SU-DHL-6 (cell line): ENCODE results near the gene RNF130.

ENCODE experiments used
- H2AFZ ChIP-seq: fragments of 200-600 bp; sonication (generic); 2 replicates; pipeline ENCODE4 v1.6.1; 2014; ENCODE audit warnings: low read depth, mild to moderate bottlenecking, moderate library complexity, mixed read lengths, antibody characterized with exemption, low read length; ENCODE audit not compliant: severe bottlenecking
- H3F3A ChIP-seq: fragments of 200-600 bp; shearing (Covaris generic); 2 replicates; pipeline ENCODE4 v1.6.0; 2016; ENCODE audit warnings: antibody characterized with exemption, mild to moderate bottlenecking; ENCODE audit not compliant: insufficient read depth
- H3K27ac ChIP-seq: fragments of 200-600 bp; sonication (generic); 2 replicates; pipeline ENCODE4 v1.5.1; 2016; ENCODE audit warnings: low read depth, mild to moderate bottlenecking, low read length, moderate library complexity, mixed read lengths
- H3K27me3 ChIP-seq: fragments of 200-600 bp; sonication (generic), shearing (Covaris generic); 2 replicates; pipeline ENCODE4 v1.6.0; 2014; ENCODE audit warnings: mild to moderate bottlenecking, low read length
- H3K36me3 ChIP-seq: fragments of 200-600 bp; sonication (generic); 2 replicates; pipeline ENCODE4 v1.6.1; 2014; ENCODE audit warnings: mild to moderate bottlenecking, low read length, mixed read lengths
- H3K4me2 ChIP-seq: fragments of 300-600, 200-600 bp; shearing (Covaris generic), sonication (generic); 2 replicates; pipeline ENCODE4 v1.6.0; 2014; ENCODE audit warnings: low read length, low read depth, mild to moderate bottlenecking; ENCODE audit not compliant: poor library complexity, severe bottlenecking
- H3K4me3 ChIP-seq: fragments of 200-600 bp; sonication (generic); 2 replicates; pipeline ENCODE4 v1.5.1; 2014; ENCODE audit warnings: antibody characterized with exemption, low read length, mild to moderate bottlenecking, mixed read lengths; ENCODE audit not compliant: insufficient read depth, poor library complexity, severe bottlenecking
- H3K79me2 ChIP-seq: fragments of 200-600 bp; sonication (generic); 2 replicates; pipeline ENCODE4 v1.6.1; 2014; ENCODE audit warnings: mild to moderate bottlenecking, low read length, moderate library complexity; ENCODE audit not compliant: insufficient read depth
- H3K9ac ChIP-seq: fragments of 200-600 bp; sonication (generic); 2 replicates; pipeline ENCODE4 v1.7.0; 2014; ENCODE audit warnings: mild to moderate bottlenecking, low read length
- H3K9me2 ChIP-seq: fragments of 200-600 bp; sonication (generic); replicated peaks from 2 replicates; pipeline ENCODE4 v1.6.1; 2014; ENCODE audit warnings: low read length; ENCODE audit not compliant: insufficient read depth
- H3K9me3 ChIP-seq: fragments of 200-600 bp; sonication (generic); 2 replicates; pipeline ENCODE4 v1.6.1; 2014; ENCODE audit warnings: low read length, mixed read lengths; ENCODE audit not compliant: insufficient read depth
- H4K20me1 ChIP-seq: fragments of 200-600 bp; sonication (generic); 2 replicates; pipeline ENCODE4 v1.6.1; 2014; ENCODE audit warnings: low read depth, mild to moderate bottlenecking, antibody characterized with exemption, low read length, moderate library complexity, mixed read lengths
- EZH2phosphoT487 ChIP-seq: fragments of 200-600 bp; sonication (generic), shearing (Covaris generic); conservative IDR thresholded peaks from 2 replicates; pipeline ENCODE4 v1.6.1; 2018; ENCODE audit warnings: mild to moderate bottlenecking, antibody characterized with exemption, low read length, moderate library complexity, mixed read lengths
- TF ChIP-seq, protein P1 (sequence below): fragments of 200-600 bp; sonication (generic); IDR thresholded peaks from one replicate; pipeline ENCODE4 v1.5.1; 2017; ENCODE audit warnings: antibody characterized with exemption, mild to moderate bottlenecking, low read length, moderate library complexity; ENCODE audit not compliant: insufficient read depth, poor library complexity, severe bottlenecking

Gene RNF130

DNA sequence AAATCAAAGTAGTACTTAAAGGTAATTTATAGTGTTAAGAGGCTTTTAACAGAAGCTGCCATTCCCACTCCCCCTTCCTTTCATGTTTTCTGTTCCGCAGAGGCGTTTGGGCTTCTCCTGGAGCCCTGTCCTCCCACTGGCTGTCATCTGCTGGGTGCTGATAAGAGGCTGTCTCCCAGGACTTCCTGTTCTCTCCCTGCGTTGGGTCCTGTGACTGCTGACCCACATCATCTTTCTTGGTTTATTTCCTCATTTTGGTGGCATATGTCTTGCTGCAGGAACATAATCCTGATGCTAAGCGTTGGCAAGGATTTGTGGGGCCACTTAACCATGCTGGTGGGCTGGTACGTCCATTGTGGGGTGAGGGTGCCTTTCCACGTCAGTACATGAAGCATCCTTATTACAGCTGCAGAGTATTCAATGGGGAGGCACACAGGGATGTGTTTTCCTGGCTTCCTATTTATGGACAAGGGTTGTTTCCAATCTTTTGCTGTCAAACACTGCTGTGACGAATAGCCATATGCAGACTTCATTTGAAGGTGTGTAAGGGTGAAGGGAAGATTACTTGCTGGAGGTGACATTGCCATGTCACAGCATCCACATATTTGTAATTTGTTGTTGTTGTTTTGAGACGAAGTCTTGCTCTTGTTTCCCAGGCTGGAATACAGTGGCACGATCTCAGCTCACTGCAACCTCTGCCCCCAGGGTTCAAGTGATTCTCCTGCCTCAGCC, 22.3 kb upstream of the RNF130 start:
- H3K36me3 ChIP-seq: no peaks in the 10 kb centered on the region
- no peaks in the 10 kb centered on the region for H3K9me2 ChIP-seq
- H3K27me3 ChIP-seq: no peaks in the 10 kb centered on the region
- TF ChIP-seq, protein P1, sequence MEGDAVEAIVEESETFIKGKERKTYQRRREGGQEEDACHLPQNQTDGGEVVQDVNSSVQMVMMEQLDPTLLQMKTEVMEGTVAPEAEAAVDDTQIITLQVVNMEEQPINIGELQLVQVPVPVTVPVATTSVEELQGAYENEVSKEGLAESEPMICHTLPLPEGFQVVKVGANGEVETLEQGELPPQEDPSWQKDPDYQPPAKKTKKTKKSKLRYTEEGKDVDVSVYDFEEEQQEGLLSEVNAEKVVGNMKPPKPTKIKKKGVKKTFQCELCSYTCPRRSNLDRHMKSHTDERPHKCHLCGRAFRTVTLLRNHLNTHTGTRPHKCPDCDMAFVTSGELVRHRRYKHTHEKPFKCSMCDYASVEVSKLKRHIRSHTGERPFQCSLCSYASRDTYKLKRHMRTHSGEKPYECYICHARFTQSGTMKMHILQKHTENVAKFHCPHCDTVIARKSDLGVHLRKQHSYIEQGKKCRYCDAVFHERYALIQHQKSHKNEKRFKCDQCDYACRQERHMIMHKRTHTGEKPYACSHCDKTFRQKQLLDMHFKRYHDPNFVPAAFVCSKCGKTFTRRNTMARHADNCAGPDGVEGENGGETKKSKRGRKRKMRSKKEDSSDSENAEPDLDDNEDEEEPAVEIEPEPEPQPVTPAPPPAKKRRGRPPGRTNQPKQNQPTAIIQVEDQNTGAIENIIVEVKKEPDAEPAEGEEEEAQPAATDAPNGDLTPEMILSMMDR: no peak
- TF ChIP-seq EZH2phosphoT487: no peak
- no peaks in the 10 kb centered on the region for H3K9me3 ChIP-seq
- H3K79me2 ChIP-seq: no peaks in the 10 kb centered on the region
- no peaks in the 10 kb centered on the region for H3F3A ChIP-seq
- H3K4me2 ChIP-seq: no peak overlapping the region
- no peaks in the 10 kb centered on the region for H4K20me1 ChIP-seq
- no peak overlapping the region for H3K27ac ChIP-seq
- H3K4me3 ChIP-seq: no peak overlapping the region
- H2AFZ ChIP-seq: no peak overlapping the region
- H3K9ac ChIP-seq: no peak overlapping the region

DNA sequence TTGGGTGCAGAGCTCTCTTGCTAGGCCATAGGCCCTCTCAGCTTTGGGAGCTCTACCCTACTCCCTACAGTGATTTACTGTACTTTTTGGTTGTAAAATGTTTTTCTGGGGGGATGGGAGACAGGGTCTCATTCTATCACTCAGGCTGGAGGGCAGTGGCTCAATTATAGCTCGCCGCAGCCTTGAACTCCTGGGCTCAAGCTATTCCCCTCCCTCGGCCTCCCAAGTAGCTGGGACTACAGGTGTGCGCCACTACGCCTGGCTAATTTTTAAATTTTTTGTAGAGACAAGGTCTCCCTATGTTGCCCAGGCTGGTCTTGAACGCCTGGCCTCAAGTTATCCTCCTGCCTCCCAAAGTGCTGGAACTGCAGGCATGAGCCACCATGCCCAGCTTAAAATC, 21.7 kb upstream of the RNF130 start:
- no peak overlapping the region for H3K4me2 ChIP-seq
- no peak overlapping the region for H3K27ac ChIP-seq
- H3K79me2 ChIP-seq: no peaks in the 10 kb centered on the region
- H4K20me1 ChIP-seq: no peaks in the 10 kb centered on the region
- H3K9me3 ChIP-seq: no peaks in the 10 kb centered on the region
- no peaks in the 10 kb centered on the region for H3K9me2 ChIP-seq
- H2AFZ ChIP-seq: no peak overlapping the region
- no peak for TF ChIP-seq EZH2phosphoT487
- no peak overlapping the region for H3K4me3 ChIP-seq
- H3K9ac ChIP-seq: no peak overlapping the region
- no peaks in the 10 kb centered on the region for H3F3A ChIP-seq
- no peaks in the 10 kb centered on the region for H3K27me3 ChIP-seq
- H3K36me3 ChIP-seq: no peaks in the 10 kb centered on the region

DNA sequence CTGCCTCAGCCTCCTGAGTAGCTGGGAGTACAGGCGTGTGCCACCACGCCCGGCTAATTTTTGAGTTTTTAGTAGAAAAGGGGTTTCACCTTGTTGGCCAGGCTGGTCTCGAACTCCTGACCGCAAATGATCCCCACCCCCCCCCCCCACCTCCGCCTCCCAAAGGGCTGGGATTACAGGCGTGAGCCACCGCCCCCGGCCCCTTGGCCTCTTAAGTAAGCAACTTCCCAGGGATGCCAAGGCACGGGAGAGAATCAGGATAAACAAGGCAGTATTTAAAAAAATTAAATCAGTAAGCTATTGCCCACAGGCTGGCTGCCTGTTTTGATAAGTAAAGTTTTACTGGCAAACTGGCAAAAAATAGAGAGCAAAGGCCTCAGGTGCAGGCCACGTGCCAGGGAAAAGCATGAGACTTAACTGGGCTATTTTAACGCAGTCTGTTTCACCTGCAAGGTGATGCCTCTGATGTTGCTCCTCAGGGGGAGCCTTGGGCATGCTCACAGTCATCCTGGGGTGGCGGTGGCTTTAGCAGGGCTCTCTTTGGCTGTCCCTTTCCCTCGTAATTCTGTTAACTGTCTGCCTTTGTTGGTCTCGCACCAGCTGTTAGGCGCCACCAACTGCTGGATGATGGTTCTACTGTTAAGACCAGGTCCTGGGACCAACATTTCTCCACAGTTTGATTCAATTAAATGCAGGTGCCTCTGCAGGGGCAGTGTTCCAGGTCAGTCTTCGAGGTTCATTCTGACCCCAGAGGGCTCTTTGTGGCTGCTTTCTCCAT, 19.4 kb upstream of the RNF130 start:
- Histone ChIP-seq H3K36me3 (no peaks in the 10 kb centered on the region), H3K27ac (no peak overlapping the region), H3K4me2 (no peak overlapping the region), H4K20me1 (no peaks in the 10 kb centered on the region), H2AFZ (no peak overlapping the region), H3K9ac (no peak overlapping the region), H3K9me2 (no peaks in the 10 kb centered on the region), H3K27me3 (no peaks in the 10 kb centered on the region), H3K4me3 (no peak overlapping the region), H3K79me2 (no peaks in the 10 kb centered on the region), H3K9me3 (no peaks in the 10 kb centered on the region), H3F3A (no peaks in the 10 kb centered on the region)
- TF ChIP-seq, protein P1: no peak
- no peak for TF ChIP-seq EZH2phosphoT487
